NOMO-1 treated with dmso at 0.1 percent for 144 hours (cell line): ENCODE data around the gene KRTAP10-9.
"Not testable (repeated sequence)": the region's sequence is repeated elsewhere in the genome, so short reads cannot be mapped to it uniquely, and the experiment has no call there.

Source experiments
- DNase-seq: peaks from one replicate; lab custom pipeline; 2025; ENCODE audit not compliant: unreplicated experiment; lab: John Stamatoyannopoulos, UW

Gene KRTAP10-9

DNA sequence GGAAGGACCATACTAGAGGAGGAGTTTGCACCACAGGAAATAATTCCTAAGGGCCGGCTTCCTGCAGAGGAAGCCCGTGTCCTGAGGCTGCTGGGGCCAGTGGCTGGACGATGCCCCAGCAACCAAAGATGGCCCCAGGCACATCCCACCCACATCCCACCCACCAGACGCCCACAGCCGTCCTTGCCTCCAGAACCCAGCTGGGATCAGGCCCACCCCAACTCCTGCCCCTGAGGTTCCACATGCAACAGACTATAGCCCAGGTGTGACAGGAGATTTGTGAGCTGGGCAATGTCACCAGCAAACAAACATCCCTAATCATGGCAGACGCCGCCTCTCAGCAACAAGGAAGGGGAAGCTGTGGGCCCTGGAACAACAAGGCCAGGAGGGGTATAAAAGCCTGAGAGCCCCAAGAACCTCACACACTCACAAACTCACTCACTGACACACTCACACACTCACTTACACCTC is at the start of gene KRTAP10-9:
Gene KRTAP10-9 (plus strand): TSS at position 421 of the 471 bp plus-strand sequence. CDS start 79 bp downstream, outside the sequence.
- DNase-seq: no peak

GRCh38 chr21:44578371-44579055 is 48.4 kb upstream of the KRTAP10-9 start:
- no peak for DNase-seq

GRCh38 chr21:44579056-44579832 is 47.6 kb upstream of the KRTAP10-9 start:
- no peak for DNase-seq

DNA sequence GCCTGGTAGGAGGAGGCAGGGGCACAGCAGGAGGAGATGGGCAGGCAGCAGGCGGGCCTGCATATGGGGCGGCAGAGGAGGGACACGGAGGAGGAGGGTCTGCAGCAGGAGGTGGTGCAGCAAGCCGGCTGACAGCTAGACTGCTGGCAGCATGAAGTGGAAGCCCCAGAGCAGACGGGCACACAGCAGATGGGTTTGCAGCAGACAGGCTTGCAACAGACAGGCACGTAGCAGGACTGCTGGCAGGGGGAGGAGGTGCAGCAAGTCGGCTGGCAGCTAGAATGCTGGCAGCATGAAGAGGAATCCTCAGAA is 47.1 kb upstream of the KRTAP10-9 start:
- no peak for DNase-seq

DNA sequence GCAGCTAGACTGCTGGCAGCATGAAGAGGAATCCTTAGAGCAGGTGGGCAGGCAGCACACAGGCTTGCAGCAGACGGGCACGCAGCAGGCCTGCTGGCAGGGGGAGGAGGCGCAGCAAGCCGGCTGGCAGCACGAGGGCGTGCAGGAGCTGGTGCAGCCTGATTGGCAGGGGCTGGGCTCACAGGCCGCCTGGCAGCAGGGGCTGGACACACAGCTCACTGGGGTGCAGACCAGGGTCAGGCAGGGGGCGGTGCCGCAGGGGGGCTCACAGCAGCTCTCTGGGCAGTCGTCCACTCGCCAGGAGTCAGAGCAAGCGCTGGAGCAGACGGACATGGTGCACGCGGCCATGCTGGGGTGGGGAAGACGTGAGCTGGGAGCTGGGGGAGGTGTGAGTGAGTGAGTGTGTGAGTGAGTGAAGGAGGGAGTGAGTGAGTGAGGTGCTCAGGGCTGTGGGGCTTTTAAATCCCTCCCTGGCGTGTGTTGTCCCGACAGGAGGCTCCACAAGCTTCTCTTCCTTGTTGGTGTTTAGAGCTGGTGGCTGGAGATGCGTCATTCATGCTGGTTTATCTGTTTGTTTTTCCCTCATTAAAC is 46.6 kb upstream of the KRTAP10-9 start, which contains the start of gene KRTAP10-5:
Gene KRTAP10-5 (minus strand): TSS at position 374 of the 591 bp plus-strand sequence. CDS start 26 bp downstream, at position 348.
- DNase-seq: not testable (repeated sequence)

DNA sequence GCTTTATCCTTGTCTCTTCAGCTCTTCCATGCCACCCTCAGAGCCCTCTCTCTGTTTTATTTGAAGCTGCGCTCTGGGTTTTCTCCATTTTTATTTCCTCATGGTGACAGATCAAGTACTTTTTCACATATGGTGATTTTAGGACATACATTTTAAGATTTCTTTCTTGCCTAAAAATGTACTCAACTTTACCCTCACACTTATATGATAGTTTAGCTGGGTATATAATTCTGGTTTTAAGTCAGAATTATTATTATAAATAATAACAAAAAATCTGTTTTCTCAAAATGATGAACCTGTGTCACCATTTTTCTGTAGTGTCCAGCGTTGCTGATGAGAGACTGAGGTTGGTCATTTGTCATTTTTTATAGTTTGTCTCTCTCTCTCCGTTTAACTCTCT is 45.7 kb upstream of the KRTAP10-9 start:
- DNase-seq: no peak

DNA sequence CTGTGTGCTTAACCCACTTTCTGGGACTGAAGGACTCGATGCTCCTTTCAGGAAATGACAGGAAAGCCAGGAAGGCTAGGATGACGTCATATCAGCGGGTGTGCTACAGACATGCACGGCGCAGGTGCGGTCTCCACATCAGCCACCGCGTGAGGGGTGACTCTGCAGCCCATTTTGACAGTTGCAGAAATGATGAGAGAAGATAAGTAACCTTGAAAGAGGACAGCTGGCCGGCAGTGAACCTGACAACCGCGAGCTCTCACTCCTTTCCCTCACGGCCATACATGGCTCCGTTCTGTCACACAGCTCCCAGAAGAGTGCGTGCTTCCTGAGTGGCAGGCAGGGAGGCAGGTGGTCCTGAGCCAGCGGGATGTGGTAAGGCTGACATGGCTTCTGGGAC is 44.8 kb upstream of the KRTAP10-9 start:
- no peak for DNase-seq

- no peak for DNase-seq
Measured at GRCh38 chr21:44583089-44583799, 43.6 kb upstream of the KRTAP10-9 start.

GRCh38 chr21:44583800-44584147 is 43.1 kb upstream of the KRTAP10-9 start:
- no peak for DNase-seq

GRCh38 chr21:44585892-44586291 is 41.0 kb upstream of the KRTAP10-9 start:
- DNase-seq: no peak

DNA sequence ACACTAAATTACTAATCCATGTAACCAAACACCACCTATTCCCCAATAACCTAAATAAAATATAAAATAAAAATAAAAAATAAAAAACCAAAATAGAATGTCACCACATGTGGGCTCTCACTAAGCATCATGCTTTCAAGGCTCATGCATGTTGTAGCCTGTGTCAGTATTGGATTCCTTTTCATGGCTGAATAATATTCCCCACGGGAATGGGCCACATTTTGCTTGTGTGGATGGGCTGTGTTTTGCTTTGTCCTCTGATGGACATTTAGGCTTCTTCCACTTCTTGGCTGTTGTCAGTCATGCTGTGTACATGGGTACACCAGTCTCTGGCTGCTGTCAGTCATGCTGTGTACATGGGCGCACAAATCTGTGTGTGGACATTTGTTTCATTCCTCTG is 37.8 kb upstream of the KRTAP10-9 start:
- no peak for DNase-seq

DNA sequence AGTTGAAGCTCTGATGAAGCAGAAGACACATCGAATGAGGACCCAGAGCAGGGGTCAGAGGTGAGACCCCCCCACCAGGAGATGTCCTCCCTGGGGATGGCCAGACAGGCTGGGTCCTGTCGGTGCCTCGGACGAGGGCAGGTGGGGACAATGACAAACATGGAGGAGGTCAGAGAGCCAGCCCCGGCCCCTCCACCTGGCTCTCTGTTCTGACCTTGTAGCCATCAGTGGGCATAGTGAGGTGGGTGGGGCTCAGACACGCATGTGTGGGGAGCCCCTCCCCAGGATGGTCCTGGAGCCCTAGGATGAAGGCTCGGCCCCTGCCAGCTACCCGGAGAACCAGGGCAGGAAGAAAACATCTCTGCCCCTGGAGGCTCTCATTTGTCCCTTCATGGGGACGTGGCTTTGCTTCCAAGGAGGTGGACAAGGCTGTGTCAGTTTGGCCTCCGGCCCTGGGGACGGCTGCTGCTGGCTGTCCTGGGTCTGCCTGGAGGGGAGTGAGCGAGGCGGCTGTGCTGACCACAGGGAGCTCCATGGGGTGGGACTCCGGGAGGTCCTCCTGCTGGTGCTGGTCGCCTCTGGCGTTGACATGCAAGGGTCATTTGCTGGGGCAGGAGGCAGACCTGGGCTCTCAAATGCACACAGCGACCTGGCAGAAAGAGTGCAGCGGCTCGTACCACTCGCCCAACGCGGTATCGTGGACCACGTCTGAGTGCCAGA is 37.1 kb upstream of the KRTAP10-9 start:
- DNase-seq: no peak

DNA sequence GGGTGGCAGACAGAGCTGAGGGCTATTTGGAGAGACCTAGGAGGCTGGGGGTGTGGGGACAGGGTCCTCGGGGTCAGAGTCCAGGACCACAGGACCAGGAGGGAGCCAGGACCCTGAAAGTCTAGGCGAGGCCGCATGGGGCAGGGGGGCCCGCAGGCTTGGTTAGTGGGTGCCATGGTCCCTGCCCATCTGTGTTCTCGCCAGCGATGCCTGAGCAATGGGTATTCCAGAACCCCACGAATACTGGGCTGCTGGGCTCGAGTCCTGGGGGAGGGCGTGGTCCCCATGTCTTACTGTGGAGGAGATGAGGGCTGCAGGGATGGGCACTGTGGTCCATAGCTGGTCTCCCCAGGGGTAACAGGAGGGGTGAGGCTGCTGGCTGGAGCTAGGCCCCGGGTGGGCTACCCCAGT is 36.6 kb upstream of the KRTAP10-9 start:
- DNase-seq: no peak

- not testable (repeated sequence) for DNase-seq
Measured at GRCh38 chr21:44590897-44591800, 35.7 kb upstream of the KRTAP10-9 start.

DNA sequence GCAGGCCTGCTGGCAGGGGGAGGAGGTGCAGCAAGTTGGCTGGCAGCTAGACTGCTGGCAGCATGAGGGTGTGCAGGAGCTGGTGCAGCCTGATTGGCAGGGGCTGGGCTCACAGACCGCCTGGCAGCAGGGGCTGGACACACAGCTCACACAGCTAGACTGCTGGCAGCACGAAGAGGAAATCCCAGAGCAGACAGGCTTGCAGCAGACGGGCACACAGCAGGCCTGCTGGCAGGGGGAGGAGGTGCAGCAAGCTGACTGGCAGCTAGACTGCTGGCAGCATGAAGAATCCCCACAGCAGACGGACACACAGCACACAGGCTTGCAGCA is 35.1 kb upstream of the KRTAP10-9 start:
- DNase-seq: not testable (repeated sequence)

DNA sequence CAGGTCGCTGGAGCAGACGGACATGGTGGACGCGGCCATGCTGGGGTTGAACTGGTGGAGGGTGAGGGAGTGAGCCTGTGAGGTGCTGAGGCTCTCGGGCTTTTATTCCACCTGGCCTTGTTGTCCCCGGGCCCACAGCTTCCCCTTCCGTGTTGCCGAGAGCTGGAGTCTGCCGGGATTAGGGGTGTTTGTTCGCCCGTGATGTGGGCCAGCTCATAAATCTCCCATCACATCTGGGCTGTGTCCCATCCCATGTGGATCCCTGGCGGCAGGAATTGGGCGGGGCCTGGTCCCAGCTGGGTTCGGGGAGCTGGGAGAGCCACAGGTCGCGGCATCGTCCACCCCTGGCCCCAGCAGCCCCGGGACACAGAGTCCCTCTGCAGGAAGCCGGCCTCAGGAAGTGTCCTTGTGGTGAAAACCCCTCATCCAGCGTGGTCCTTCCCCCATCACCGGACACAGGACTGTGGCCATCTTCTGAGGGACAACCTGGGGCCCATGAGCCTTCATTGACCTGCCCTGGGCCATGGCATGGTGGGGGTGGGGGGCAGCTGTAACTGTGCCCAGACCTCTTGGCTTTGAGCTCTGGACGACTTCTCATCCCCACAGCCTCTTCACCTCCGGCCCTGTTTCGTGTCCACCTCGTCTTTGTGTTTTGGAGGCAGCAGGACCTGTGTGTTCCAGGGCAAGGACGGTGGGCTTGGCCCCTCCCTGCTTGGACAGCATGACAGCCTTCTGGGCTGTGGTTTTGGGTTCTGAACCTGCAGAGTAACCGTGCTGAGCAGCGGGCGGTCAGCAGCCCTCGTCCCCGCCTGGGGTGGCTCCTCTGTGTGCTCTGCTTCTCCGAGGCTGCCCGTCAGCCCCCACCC is 34.2 kb upstream of the KRTAP10-9 start, which contains the start of gene KRTAP10-6:
Gene KRTAP10-6 (minus strand): TSS at position 60 of the 866 bp plus-strand sequence. CDS start 21 bp downstream, at position 39.
- no peak for DNase-seq

GRCh38 chr21:44593598-44594405 is 33.1 kb upstream of the KRTAP10-9 start:
- DNase-seq: no peak

GRCh38 chr21:44594406-44594916 is 32.4 kb upstream of the KRTAP10-9 start:
- no peak for DNase-seq
